ENCODE measurements around the gene SUPT6H.

The SUPT6H gene

GRCh38 chr17:28661635-28662526 lies at the start of gene SUPT6H, which contains the start of gene SDF2:
Gene SUPT6H (plus strand): TSS chr17:28662205. CDS start chr17:28673402, 11,197 bp downstream.
Gene SDF2 (minus strand): TSS chr17:28661906. CDS start chr17:28661876, 30 bp downstream.
- DNase-seq (ENCODE audit: low read depth): peak; percentile 98

- DNase-seq (ENCODE audit: low read depth): no peak
Observed at GRCh38 chr17:28612531-28612930, 49.5 kb upstream of the SUPT6H start.

- DNase-seq (ENCODE audit: low read depth): no peak
Observed at GRCh38 chr17:28612936-28613872, 48.8 kb upstream of the SUPT6H start.

- DNase-seq (ENCODE audit: low read depth): no peak
Observed at GRCh38 chr17:28613931-28614381, 48.0 kb upstream of the SUPT6H start, which contains the start of gene RSKR. Gene RSKR (minus strand): TSS chr17:28614185. CDS start chr17:28614161, 24 bp downstream.

GRCh38 chr17:28615260-28615940 lies 46.6 kb upstream of the SUPT6H start:
- DNase-seq (ENCODE audit: low read depth): no peak

- DNase-seq (ENCODE audit: low read depth): no peak
Observed at GRCh38 chr17:28616281-28616680, 45.7 kb upstream of the SUPT6H start.

GRCh38 chr17:28618464-28618863 lies 43.5 kb upstream of the SUPT6H start:
- DNase-seq (ENCODE audit: low read depth): no peak

GRCh38 chr17:28620010-28620409 lies 42.0 kb upstream of the SUPT6H start:
- no peak for DNase-seq (ENCODE audit: low read depth)

GRCh38 chr17:28622186-28622585 lies 39.8 kb upstream of the SUPT6H start:
- DNase-seq (ENCODE audit: low read depth): no peak

GRCh38 chr17:28623696-28624095 lies 38.3 kb upstream of the SUPT6H start:
- DNase-seq (ENCODE audit: low read depth): no peak

GRCh38 chr17:28624148-28624547 lies 37.9 kb upstream of the SUPT6H start:
- DNase-seq (ENCODE audit: low read depth): no peak

- no peak for DNase-seq (ENCODE audit: low read depth)
Observed at GRCh38 chr17:28626818-28627217, 35.2 kb upstream of the SUPT6H start.

GRCh38 chr17:28634206-28634865 lies 27.7 kb upstream of the SUPT6H start:
- no peak for DNase-seq (ENCODE audit: low read depth)

- no peak for DNase-seq (ENCODE audit: low read depth)
Observed at GRCh38 chr17:28635506-28635905, 26.5 kb upstream of the SUPT6H start.

- DNase-seq (ENCODE audit: low read depth): no peak
Observed at GRCh38 chr17:28641579-28641978, 20.4 kb upstream of the SUPT6H start.

- no peak for DNase-seq (ENCODE audit: low read depth)
Observed at GRCh38 chr17:28643983-28644786, 17.8 kb upstream of the SUPT6H start.

GRCh38 chr17:28644787-28645575 lies 17.0 kb upstream of the SUPT6H start, which contains the start of gene BLTP2:
Gene BLTP2 (minus strand): TSS chr17:28645158. CDS start chr17:28645056, 102 bp downstream.
- peak; percentile 89 for DNase-seq (ENCODE audit: low read depth)

- no peak for DNase-seq (ENCODE audit: low read depth)
Observed at GRCh38 chr17:28645576-28645939, 16.4 kb upstream of the SUPT6H start.

GRCh38 chr17:28646039-28646754 lies 15.8 kb upstream of the SUPT6H start:
- no peak for DNase-seq (ENCODE audit: low read depth)
